GM19468 (cell line): Measurements from ENCODE around the gene PARD3B.

Experiments used
- ATAC-seq: cut with Tn5 transposase; IDR thresholded peaks from one replicate; pipeline ENCODE4 v1.9.1; 2021; ENCODE audit warnings: mild to moderate bottlenecking, moderate library complexity, moderate number of reproducible peaks; ENCODE audit not compliant: unreplicated experiment; ENCODE audit errors: extremely low read depth

Gene PARD3B

GRCh38 chr2:204544961-204545860 lies at the start of gene PARD3B:
PARD3B (plus strand) TSS chr2:204545475; CDS start chr2:204546000, 525 bp downstream.
- ATAC-seq = peak; percentile 45

GRCh38 chr2:204496779-204497178 lies 48.5 kb upstream of the PARD3B start:
- no peak for ATAC-seq

- ATAC-seq = no peak
Observed at GRCh38 chr2:204497855-204498254, 47.4 kb upstream of the PARD3B start.

GRCh38 chr2:204498291-204498690 lies 47.0 kb upstream of the PARD3B start:
- no peak for ATAC-seq

- ATAC-seq = no peak
Observed at GRCh38 chr2:204503869-204504268, 41.4 kb upstream of the PARD3B start.

- no peak for ATAC-seq
Observed at GRCh38 chr2:204504594-204504993, 40.7 kb upstream of the PARD3B start.

- ATAC-seq = no peak
Observed at GRCh38 chr2:204505488-204505887, 39.8 kb upstream of the PARD3B start.

- ATAC-seq = no peak
Observed at GRCh38 chr2:204505946-204506345, 39.3 kb upstream of the PARD3B start.

GRCh38 chr2:204507636-204508035 lies 37.6 kb upstream of the PARD3B start:
- ATAC-seq = no peak

GRCh38 chr2:204510709-204511420 lies 34.4 kb upstream of the PARD3B start:
- ATAC-seq = no peak

GRCh38 chr2:204514439-204514838 lies 30.8 kb upstream of the PARD3B start:
- no peak for ATAC-seq

- ATAC-seq = no peak
Observed at GRCh38 chr2:204515416-204515815, 29.9 kb upstream of the PARD3B start.

- ATAC-seq = no peak
Observed at GRCh38 chr2:204517154-204517553, 28.1 kb upstream of the PARD3B start.

GRCh38 chr2:204529795-204530463 lies 15.3 kb upstream of the PARD3B start:
- ATAC-seq = no peak

- no peak for ATAC-seq
Observed at GRCh38 chr2:204530464-204530805, 14.8 kb upstream of the PARD3B start.

- no peak for ATAC-seq
Observed at GRCh38 chr2:204533629-204534370, 11.5 kb upstream of the PARD3B start.

- no peak for ATAC-seq
Observed at GRCh38 chr2:204535356-204535755, 9.9 kb upstream of the PARD3B start.

GRCh38 chr2:204535764-204536163 lies 9.5 kb upstream of the PARD3B start:
- ATAC-seq = no peak

- ATAC-seq = no peak
Observed at GRCh38 chr2:204538182-204539018, 6.9 kb upstream of the PARD3B start.
